Measurements from ENCODE around the gene ZNF431. TPM values are rescaled to one million over a fixed set of nuclear protein-coding genes. Genes with fewer than 3 reads are reported as not detected.

Gene ZNF431
- total and polyA plus RNA-seq, 2 of the 8 experiments (the other 6 are each of a cell fraction or from before 2014, with no cell fraction given), result 6.7 to 43.2 TPM

- Histone ChIP-seq H2BK12ac (ENCODE audit: low read depth, low read length) (no peak overlapping the region), H3K4ac (replicated peaks; ENCODE audit: insufficient read length, low read depth, low read length) (no peak overlapping the region), H2BK15ac (ENCODE audit: low read length) (no peak overlapping the region), H2BK20ac (ENCODE audit: low read length) (no peak overlapping the region), H2AK5ac (ENCODE audit: low read depth, low read length) (no peak overlapping the region), H3K23ac (ENCODE audit: insufficient read length) (no peak overlapping the region), H3K4me2 (ENCODE audit: insufficient read depth in 1 of 2, low read depth in 2 of 2, low read length in 2 of 2) (no peak overlapping the region), H2AFZ (ENCODE audit: low read length) (no peak overlapping the region), H4K20me1 (replicated peaks in 1 of 2; ENCODE audit: control insufficient read depth in 1 of 2, insufficient read depth in 2 of 2, low read length in 2 of 2) (no peaks in the 10 kb centered on the region), H3K14ac (ENCODE audit: insufficient read length) (no peak overlapping the region), H3K56ac (replicated peaks; ENCODE audit: insufficient read length, low read depth, low read length) (no peak overlapping the region), H3K79me1 (ENCODE audit: low read depth, low read length) (no peaks in the 10 kb centered on the region), H3K23me2 (ENCODE audit: low read depth, low read length) (no peaks in the 10 kb centered on the region), H3K9ac (replicated peaks in 1 of 4; ENCODE audit: extremely low read depth in 1 of 4, low read depth in 3 of 4, low read length in 3 of 4) (no peak overlapping the region), H2BK120ac (replicated peaks; ENCODE audit: low read depth, low read length) (no peak overlapping the region), H2BK5ac (ENCODE audit: low read depth, low read length) (no peak overlapping the region), H4K91ac (replicated peaks; ENCODE audit: insufficient read length, low read length) (no peak overlapping the region), H3K27ac (ENCODE audit: low read depth, low read length) (no peak overlapping the region), H4K5ac (ENCODE audit: insufficient read length, low read depth, low read length) (no peak overlapping the region), H3K79me2 (ENCODE audit: control insufficient read depth in 1 of 2, insufficient read depth in 2 of 2, low read length in 2 of 2) (peaks cover 0 to 52% of the 10 kb centered on the region in 2 experiments; a peak in 2 of 4 replicates), H3K4me1 (replicated peaks in 1 of 4; ENCODE audit: control insufficient read depth in 3 of 4, insufficient read depth in 4 of 4, low read length in 3 of 4) (no peaks in the 10 kb centered on the region), H3K36me3 (ENCODE audit: control insufficient read depth in 2 of 4, insufficient read depth in 4 of 4, low read length in 3 of 4) (peaks cover 13 to 87% (median 56%) of the 10 kb centered on the region in 4 experiments), H3K18ac (ENCODE audit: extremely low read depth, low read length) (no peak overlapping the region), H3K4me3 (ENCODE audit: extremely low read depth in 1 of 4, insufficient read depth in 2 of 4, low read depth in 3 of 4, low read length in 4 of 4) (no peak overlapping the region), H3K9me3 (ENCODE audit: insufficient read depth in 2 of 2, low read depth in 1 of 2, low read length in 1 of 2) (peaks cover 20 to 24% of the 10 kb centered on the region in 2 experiments), H3K27me3 (replicated peaks in 1 of 4; ENCODE audit: control insufficient read depth in 3 of 4, extremely low read depth in 1 of 4, insufficient read depth in 3 of 4, low read length in 3 of 4) (no peaks in the 10 kb centered on the region), H4K8ac (ENCODE audit: extremely low read depth, insufficient read depth, low read length) (no peak overlapping the region)
- ChIA-PET POLR2A (ENCODE audit: partially characterized antibody) (interaction anchor here (0.6 to 2.6 kb wide), 3 partner anchors 8 to 328 kb away, joined by 3 to 13 read pairs (median 3); partner anchors contain the start of gene ZNF431), CTCF (ENCODE audit: partially characterized antibody) (no interaction called here)
- FAIRE-seq (no peak), DNase-seq (ENCODE audit: low read depth in 1 of 2, low spot score in 2 of 2) (no peak)
- 95% methylated on average over 6 of the region's 6 CpGs; no CpG with 5 or more reads in 1 of the 2 experiments for WGBS, 2 experiments (ENCODE audit: extremely low coverage in 1 of 2, insufficient coverage in 1 of 2, insufficient read length in 1 of 2, insufficient replicate concordance in 2 of 2, low coverage in 1 of 2, low lambda C conversion rate in 2 of 2, missing lambda C conversion rate in 1 of 2)
- TF ChIP-seq E2F6 (IDR thresholded peaks at IDR 0.05) (no peak), TEAD4 (IDR thresholded peaks at IDR 0.05; ENCODE audit: low read depth, low read length) (no peak), POLR2A (IDR thresholded peaks at IDR 0.05; ENCODE audit: control extremely low read depth in 1 of 2, low read depth in 2 of 2, low read length in 2 of 2) (no peak), SIX5 (IDR thresholded peaks at IDR 0.05; ENCODE audit: low read depth, low read length) (no peak), MAFK (IDR thresholded peaks at IDR 0.05; ENCODE audit: low read depth, low read length) (no peak), CBX5 (IDR thresholded peaks at IDR 0.05; ENCODE audit: low read depth, low read length) (no peak), FOSL1 (IDR thresholded peaks at IDR 0.05; ENCODE audit: insufficient read depth, low read depth, low read length) (no peak), RXRA (IDR thresholded peaks at IDR 0.05; ENCODE audit: insufficient read depth, low read depth, low read length) (no peak), KDM5A (IDR thresholded peaks at IDR 0.05; ENCODE audit: low read length) (no peak), SUZ12 (IDR thresholded peaks at IDR 0.05; ENCODE audit: low read length) (no peak), SRF (IDR thresholded peaks at IDR 0.05; ENCODE audit: low read depth, low read length) (no peak), RBBP5 (IDR thresholded peaks at IDR 0.05; ENCODE audit: borderline replicate concordance, low read depth, low read length) (no peak), SIRT6 (IDR thresholded peaks at IDR 0.05; ENCODE audit: low read length) (no peak), BCL11A (IDR thresholded peaks at IDR 0.05; ENCODE audit: low read depth in 2 of 2, low read length in 2 of 2) (no peak), SIN3A (conservative IDR thresholded peaks at IDR 0.05 in 1 of 2, IDR thresholded peaks at IDR 0.05 in 1 of 2; ENCODE audit: low read depth in 1 of 2, low read length in 2 of 2) (no peak)
Measured at GRCh38 chr19:21149877-21150276, 8.0 kb downstream of the ZNF431 start.
